NCI-H748 treated with DMSO at 0.1 percent for 48 hours (cell line): ENCODE measurements around the gene ASGR1.

ENCODE experiments used
- DNase-seq: peaks from one replicate; lab custom pipeline; 2025; lab: John Stamatoyannopoulos, UW

Gene ASGR1

GRCh38 chr17:7216242-7217112 is 37.3 kb upstream of the ASGR1 start:
- no peak for DNase-seq

- no peak for DNase-seq
These were observed 36.5 kb upstream of the ASGR1 start for GRCh38 chr17:7215652-7216180.

GRCh38 chr17:7215136-7215638 is 36.0 kb upstream of the ASGR1 start:
- no peak for DNase-seq

GRCh38 chr17:7214300-7215135 is 35.3 kb upstream of the ASGR1 start:
- peak; percentile 99 for DNase-seq

- peak; percentile 99 for DNase-seq
These were observed 34.7 kb upstream of the ASGR1 start for GRCh38 chr17:7213895-7214299.

GRCh38 chr17:7211491-7212273 is 32.5 kb upstream of the ASGR1 start:
- DNase-seq, result no peak

- DNase-seq, result no peak
These were observed 29.7 kb upstream of the ASGR1 start for GRCh38 chr17:7208754-7209460.

GRCh38 chr17:7208027-7208571 is 28.9 kb upstream of the ASGR1 start:
- no peak for DNase-seq

GRCh38 chr17:7207120-7208001 is 28.2 kb upstream of the ASGR1 start:
- DNase-seq, result no peak

- DNase-seq, result no peak
These were observed 26.4 kb upstream of the ASGR1 start for GRCh38 chr17:7205561-7205960.

- DNase-seq, result peak; percentile 97
These were observed 25.8 kb upstream of the ASGR1 start for GRCh38 chr17:7204828-7205461.

GRCh38 chr17:7204336-7204735 is 25.2 kb upstream of the ASGR1 start:
- DNase-seq, result no peak

- DNase-seq, result no peak
These were observed 24.2 kb upstream of the ASGR1 start for GRCh38 chr17:7203391-7203790.

- DNase-seq, result no peak
These were observed 17.7 kb upstream of the ASGR1 start for GRCh38 chr17:7196651-7197401.

- no peak for DNase-seq
These were observed 16.8 kb upstream of the ASGR1 start for GRCh38 chr17:7195971-7196370.

GRCh38 chr17:7192271-7192937 is 13.2 kb upstream of the ASGR1 start:
- no peak for DNase-seq

- DNase-seq, result no peak
These were observed 12.6 kb upstream of the ASGR1 start for GRCh38 chr17:7191571-7192270.
